PFSK-1 (cell line): ENCODE results near the gene TBC1D22A.

Source experiments
- POLR2AphosphoS5 ChIP-seq: IDR thresholded peaks from 2 replicates; pipeline ENCODE4 v1.6.1; 2012; ENCODE audit warnings: low read depth, mild to moderate bottlenecking, control low read depth, low read length, moderate library complexity
- SIN3A ChIP-seq: IDR thresholded peaks from 2 replicates; pipeline ENCODE4 v1.6.1; 2012; ENCODE audit warnings: mild to moderate bottlenecking, low read length, moderate library complexity, borderline replicate concordance; ENCODE audit not compliant: insufficient read depth
- TAF1 ChIP-seq: IDR thresholded peaks from 2 replicates; pipeline ENCODE4 v1.6.1; 2012; ENCODE audit warnings: low read length, control low read depth, borderline replicate concordance; ENCODE audit not compliant: insufficient read depth
- TF ChIP-seq, protein P1 (sequence below), 2 experiments: IDR thresholded peaks; 2 replicates each; pipeline versions ENCODE4 v1.6.1 to v1.8.0; 2011 to 2012; ENCODE audit warnings: low read depth in 2 of 2, low read length in 2 of 2, control low read depth in 1 of 2, inconsistent platforms in 1 of 2, mild to moderate bottlenecking in 1 of 2, moderate library complexity in 1 of 2; ENCODE audit not compliant: insufficient read depth in 1 of 2

- TF ChIP-seq POLR2AphosphoS5 (no peak), SIN3A (no peak), TAF1 (no peak)
- TF ChIP-seq, protein P1, sequence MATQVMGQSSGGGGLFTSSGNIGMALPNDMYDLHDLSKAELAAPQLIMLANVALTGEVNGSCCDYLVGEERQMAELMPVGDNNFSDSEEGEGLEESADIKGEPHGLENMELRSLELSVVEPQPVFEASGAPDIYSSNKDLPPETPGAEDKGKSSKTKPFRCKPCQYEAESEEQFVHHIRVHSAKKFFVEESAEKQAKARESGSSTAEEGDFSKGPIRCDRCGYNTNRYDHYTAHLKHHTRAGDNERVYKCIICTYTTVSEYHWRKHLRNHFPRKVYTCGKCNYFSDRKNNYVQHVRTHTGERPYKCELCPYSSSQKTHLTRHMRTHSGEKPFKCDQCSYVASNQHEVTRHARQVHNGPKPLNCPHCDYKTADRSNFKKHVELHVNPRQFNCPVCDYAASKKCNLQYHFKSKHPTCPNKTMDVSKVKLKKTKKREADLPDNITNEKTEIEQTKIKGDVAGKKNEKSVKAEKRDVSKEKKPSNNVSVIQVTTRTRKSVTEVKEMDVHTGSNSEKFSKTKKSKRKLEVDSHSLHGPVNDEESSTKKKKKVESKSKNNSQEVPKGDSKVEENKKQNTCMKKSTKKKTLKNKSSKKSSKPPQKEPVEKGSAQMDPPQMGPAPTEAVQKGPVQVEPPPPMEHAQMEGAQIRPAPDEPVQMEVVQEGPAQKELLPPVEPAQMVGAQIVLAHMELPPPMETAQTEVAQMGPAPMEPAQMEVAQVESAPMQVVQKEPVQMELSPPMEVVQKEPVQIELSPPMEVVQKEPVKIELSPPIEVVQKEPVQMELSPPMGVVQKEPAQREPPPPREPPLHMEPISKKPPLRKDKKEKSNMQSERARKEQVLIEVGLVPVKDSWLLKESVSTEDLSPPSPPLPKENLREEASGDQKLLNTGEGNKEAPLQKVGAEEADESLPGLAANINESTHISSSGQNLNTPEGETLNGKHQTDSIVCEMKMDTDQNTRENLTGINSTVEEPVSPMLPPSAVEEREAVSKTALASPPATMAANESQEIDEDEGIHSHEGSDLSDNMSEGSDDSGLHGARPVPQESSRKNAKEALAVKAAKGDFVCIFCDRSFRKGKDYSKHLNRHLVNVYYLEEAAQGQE (IDR thresholded peaks at IDR 0.05; ENCODE audit: insufficient read depth in 1 of 2, low read depth in 2 of 2, low read length in 2 of 2): no peak
Observed at GRCh38 chr22:47102648-47103047, 340.2 kb downstream of the TBC1D22A start.
